ENCODE results near the gene ERRFI1. TPM values are rescaled to one million over a fixed set of nuclear protein-coding genes. Genes with fewer than 3 reads are reported as not detected.
A peak's percentile ranks its signal among the peaks of the same experiment; 100 is the strongest.
"Not testable (repeated sequence)": the region's sequence is repeated elsewhere in the genome, so short reads cannot be mapped to it uniquely, and the experiment has no call there.

The ERRFI1 gene
- total RNA-seq, 2 donors from 2014 or later: 101 to 158 TPM

DNA sequence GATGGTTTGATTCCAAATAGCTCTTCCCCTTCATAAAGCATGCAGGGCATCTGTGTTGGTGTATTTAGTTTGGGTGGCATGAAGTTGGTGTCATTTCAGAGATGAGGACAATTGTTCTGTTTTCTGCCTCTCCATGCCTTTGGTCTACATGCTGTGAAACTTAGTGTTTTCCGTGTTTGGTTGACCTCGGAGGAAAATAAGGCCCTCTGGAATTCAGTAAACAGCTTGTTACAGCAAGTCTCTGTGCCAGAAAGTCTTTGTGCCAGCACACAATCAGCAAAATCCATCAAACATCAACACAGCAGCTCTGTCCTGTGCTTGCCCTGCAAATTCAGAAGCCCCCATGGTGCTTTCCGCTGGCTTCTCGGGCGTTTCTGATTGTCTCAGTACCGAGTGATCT is 55.1 kb downstream of the ERRFI1 start:
- Histone ChIP-seq H3K9me3 (no peaks in the 10 kb centered on the region), H3K27ac (no peak overlapping the region), H3K4me1 (ENCODE audit: control insufficient read depth in 1 of 2, low read depth in 2 of 2) (peaks cover 11 to 17% of the 10 kb centered on the region in 2 donors), H3K4me3 (no peak overlapping the region), H3K36me3 (peaks cover 51% of the 10 kb centered on the region), H3K27me3 (replicated peaks; ENCODE audit: insufficient read depth) (no peaks in the 10 kb centered on the region)
- no peak for ATAC-seq (ENCODE audit: insufficient number of reproducible peaks, low FRiP score, low read depth)
- DNase-seq (ENCODE audit: low spot score): no peak
- TF ChIP-seq, protein P1, sequence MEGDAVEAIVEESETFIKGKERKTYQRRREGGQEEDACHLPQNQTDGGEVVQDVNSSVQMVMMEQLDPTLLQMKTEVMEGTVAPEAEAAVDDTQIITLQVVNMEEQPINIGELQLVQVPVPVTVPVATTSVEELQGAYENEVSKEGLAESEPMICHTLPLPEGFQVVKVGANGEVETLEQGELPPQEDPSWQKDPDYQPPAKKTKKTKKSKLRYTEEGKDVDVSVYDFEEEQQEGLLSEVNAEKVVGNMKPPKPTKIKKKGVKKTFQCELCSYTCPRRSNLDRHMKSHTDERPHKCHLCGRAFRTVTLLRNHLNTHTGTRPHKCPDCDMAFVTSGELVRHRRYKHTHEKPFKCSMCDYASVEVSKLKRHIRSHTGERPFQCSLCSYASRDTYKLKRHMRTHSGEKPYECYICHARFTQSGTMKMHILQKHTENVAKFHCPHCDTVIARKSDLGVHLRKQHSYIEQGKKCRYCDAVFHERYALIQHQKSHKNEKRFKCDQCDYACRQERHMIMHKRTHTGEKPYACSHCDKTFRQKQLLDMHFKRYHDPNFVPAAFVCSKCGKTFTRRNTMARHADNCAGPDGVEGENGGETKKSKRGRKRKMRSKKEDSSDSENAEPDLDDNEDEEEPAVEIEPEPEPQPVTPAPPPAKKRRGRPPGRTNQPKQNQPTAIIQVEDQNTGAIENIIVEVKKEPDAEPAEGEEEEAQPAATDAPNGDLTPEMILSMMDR (IDR thresholded peaks at IDR 0.05): no peak

DNA sequence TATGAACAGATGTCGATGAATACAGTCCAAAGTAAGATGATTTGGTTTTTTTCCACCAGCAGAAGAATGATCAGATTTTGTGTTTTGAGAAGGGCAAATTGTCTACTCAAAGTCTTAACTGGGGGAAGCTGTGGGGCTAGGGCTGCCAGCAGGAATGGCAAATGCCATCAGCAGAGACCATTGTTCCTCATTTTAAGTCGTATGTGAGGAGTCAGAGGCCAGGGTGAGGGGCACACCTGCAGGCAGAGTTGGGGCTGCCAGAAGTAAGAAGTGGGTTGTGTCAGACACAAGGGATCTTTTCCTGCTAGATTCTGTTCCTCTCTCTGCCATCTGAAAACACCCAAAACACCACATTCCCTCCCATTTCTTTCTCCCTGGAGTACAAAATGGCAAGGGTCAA is 55.9 kb downstream of the ERRFI1 start:
- no peak for ATAC-seq (ENCODE audit: insufficient number of reproducible peaks, low FRiP score, low read depth)

DNA sequence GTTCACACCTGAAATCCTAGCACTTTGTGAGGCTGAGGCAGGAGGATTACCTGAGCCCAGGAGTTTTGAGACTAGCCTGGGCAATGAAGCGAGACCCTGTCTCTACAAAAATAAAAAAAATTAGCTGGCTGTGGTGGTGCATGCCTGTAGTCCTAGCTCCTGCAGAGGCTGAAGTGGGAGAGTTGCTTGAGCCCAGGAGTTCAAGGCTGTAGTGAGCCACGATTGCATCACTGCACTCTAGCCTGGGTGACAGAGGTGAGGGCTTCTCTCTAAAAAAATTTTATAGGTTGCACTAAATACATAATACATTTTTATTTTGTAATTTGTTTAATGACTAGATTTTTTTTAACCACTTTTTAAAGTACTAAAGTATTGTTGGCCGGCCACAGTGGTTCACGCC is 58.5 kb downstream of the ERRFI1 start:
- TF ChIP-seq, protein P1 (IDR thresholded peaks at IDR 0.05): no peak
- no peak overlapping the region for H3K27ac ChIP-seq
- peaks cover 30 to 51% of the 10 kb centered on the region in 2 donors for H3K4me1 ChIP-seq (ENCODE audit: control insufficient read depth in 1 of 2, low read depth in 2 of 2)
- ATAC-seq (ENCODE audit: insufficient number of reproducible peaks, low FRiP score, low read depth) (no peak), DNase-seq (ENCODE audit: low spot score) (no peak)
- no peaks in the 10 kb centered on the region for H3K9me3 ChIP-seq
- no peak overlapping the region for H3K4me3 ChIP-seq
- peaks cover 45% of the 10 kb centered on the region for H3K36me3 ChIP-seq
- no peaks in the 10 kb centered on the region for H3K27me3 ChIP-seq (replicated peaks; ENCODE audit: insufficient read depth)

More for the DNA sequence above, 55.9 kb downstream of the ERRFI1 start:
- Histone ChIP-seq H3K4me3 (no peak overlapping the region), H3K27me3 (replicated peaks; ENCODE audit: insufficient read depth) (no peaks in the 10 kb centered on the region), H3K27ac (no peak overlapping the region), H3K9me3 (no peaks in the 10 kb centered on the region), H3K4me1 (ENCODE audit: control insufficient read depth in 1 of 2, low read depth in 2 of 2) (peaks cover 16 to 25% of the 10 kb centered on the region in 2 donors), H3K36me3 (peaks cover 54% of the 10 kb centered on the region)
- DNase-seq (ENCODE audit: low spot score): no peak
- TF ChIP-seq, protein P1 (IDR thresholded peaks at IDR 0.05): no peak

DNA sequence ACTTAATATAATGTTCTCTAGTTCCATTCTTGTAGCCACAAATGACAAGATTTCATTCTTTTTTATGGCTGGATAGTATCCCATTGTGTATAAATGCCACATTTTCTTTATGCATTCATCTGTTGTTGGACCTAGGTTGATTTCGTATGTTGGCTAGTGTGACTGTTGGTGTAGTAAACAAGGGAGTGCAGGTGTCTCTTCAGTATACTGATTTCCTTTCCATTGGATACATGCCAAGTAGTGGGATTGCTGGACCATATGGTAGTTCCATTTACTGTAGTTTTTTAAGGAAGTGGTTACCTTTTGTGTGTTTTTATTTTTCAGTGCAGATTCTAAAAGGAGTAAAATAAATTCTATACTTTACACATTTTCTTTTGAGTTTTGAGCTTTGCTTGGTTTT is 58.9 kb downstream of the ERRFI1 start:
- Histone ChIP-seq H3K4me3 (no peak overlapping the region), H3K36me3 (peaks cover 44% of the 10 kb centered on the region), H3K9me3 (no peaks in the 10 kb centered on the region), H3K4me1 (ENCODE audit: control insufficient read depth in 1 of 2, low read depth in 2 of 2) (peaks cover 34 to 56% of the 10 kb centered on the region in 2 donors), H3K27ac (no peak overlapping the region), H3K27me3 (replicated peaks; ENCODE audit: insufficient read depth) (no peaks in the 10 kb centered on the region)
- ATAC-seq (ENCODE audit: insufficient number of reproducible peaks, low FRiP score, low read depth) (no peak), DNase-seq (ENCODE audit: low spot score) (no peak)
- TF ChIP-seq, protein P1 (IDR thresholded peaks at IDR 0.05): no peak

DNA sequence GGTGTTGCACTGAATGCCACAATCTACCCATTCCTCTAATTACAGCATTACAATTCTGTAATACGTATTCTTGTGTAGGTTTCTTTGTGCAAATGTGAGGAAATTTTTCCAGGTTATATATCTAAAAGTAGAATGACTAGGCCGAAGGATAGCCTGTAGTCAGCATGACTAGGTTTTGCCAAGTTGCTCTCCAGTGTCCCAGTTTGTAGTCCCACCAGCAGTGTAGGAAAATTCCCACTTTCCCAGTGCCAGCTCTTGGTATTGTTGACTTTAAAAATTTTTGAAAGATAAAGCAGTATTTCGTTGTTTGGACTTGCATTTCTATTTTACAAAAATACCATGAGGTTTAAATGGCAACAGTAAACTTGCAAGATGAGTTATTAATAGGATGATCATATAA is 61.6 kb downstream of the ERRFI1 start:
- Histone ChIP-seq H3K36me3 (peaks cover 19% of the 10 kb centered on the region), H3K4me1 (ENCODE audit: control insufficient read depth in 1 of 2, low read depth in 2 of 2) (peaks cover 38 to 65% of the 10 kb centered on the region in 2 donors), H3K4me3 (peak overlapping the region; percentile 21), H3K27me3 (replicated peaks; ENCODE audit: insufficient read depth) (no peaks in the 10 kb centered on the region), H3K27ac (peak overlapping the region; percentile 41 to 71), H3K9me3 (no peaks in the 10 kb centered on the region)
- ATAC-seq (ENCODE audit: insufficient number of reproducible peaks, low FRiP score, low read depth) (no peak), DNase-seq (ENCODE audit: low spot score) (no peak)
- TF ChIP-seq, protein P1 (IDR thresholded peaks at IDR 0.05): no peak

DNA sequence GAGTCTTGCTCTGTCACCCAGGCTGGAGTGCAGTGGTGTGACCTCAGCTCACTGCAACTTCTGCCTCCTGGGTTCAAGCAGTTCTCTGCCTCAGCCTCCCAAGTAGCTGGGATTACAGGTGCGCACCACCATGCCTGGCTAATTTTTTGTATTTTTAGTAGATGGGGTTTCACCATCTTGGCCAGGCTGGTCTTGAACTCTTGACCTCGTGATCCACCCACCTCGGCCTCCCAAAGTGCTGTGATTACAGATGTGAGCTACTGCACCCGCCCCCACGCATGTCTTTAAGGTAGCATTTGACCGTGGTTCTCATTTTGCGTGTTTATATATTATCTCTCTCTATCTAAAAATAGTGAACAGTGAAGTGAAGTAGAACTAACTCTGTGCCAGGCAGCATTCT is 62.3 kb downstream of the ERRFI1 start:
- Histone ChIP-seq H3K36me3 (peaks cover 14% of the 10 kb centered on the region), H3K27ac (peak overlapping the region; percentile 41 to 71), H3K4me1 (ENCODE audit: control insufficient read depth in 1 of 2, low read depth in 2 of 2) (peaks cover 38 to 65% of the 10 kb centered on the region in 2 donors), H3K4me3 (peak overlapping the region; percentile 21)
- H3K9me3 ChIP-seq; H3K27me3 ChIP-seq (replicated peaks; ENCODE audit: insufficient read depth); DNase-seq (ENCODE audit: low spot score); ATAC-seq (ENCODE audit: insufficient number of reproducible peaks, low FRiP score, low read depth): not testable (repeated sequence)

DNA sequence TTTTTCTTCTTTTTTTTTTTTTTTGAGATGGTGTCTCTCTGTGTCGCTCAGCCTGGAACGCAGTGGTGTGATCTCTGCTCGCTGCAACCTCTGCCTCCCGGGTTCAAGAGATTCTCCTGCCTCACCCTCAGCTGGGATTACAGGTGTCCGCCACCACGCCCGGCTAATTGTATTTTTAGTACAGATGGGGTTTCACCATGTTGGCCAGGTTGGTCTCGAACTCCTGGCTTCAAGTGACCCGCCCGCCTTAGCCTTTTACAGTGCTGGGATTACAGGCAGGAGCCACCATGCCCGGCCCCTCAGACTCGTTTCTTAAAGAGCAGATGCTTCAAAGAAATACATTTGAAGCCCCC is 62.8 kb downstream of the ERRFI1 start:
- Histone ChIP-seq H3K36me3 (peaks cover 11% of the 10 kb centered on the region), H3K4me1 (ENCODE audit: control insufficient read depth in 1 of 2, low read depth in 2 of 2) (peaks cover 38 to 65% of the 10 kb centered on the region in 2 donors)
- H3K9me3 ChIP-seq; H3K4me3 ChIP-seq; H3K27ac ChIP-seq; H3K27me3 ChIP-seq (replicated peaks; ENCODE audit: insufficient read depth); DNase-seq (ENCODE audit: low spot score); ATAC-seq (ENCODE audit: insufficient number of reproducible peaks, low FRiP score, low read depth): not testable (repeated sequence)

All from thoracic aorta (tissue), 2 donors.